Measurements from ENCODE around the gene CD7.

- TF ChIP-seq CTCF (IDR thresholded peaks at IDR 0.05) (no peak), POLR2A (IDR thresholded peaks at IDR 0.05) (peak in 2 of 3 donors; percentile 19 to 30)
Measured at GRCh38 chr17:82338858-82339633, 21.6 kb upstream of the CD7 start.

Measured in body of pancreas (tissue), 4 donors.